GM19468 (cell line): Measurements from ENCODE around the gene WASF2.

Experiments used
- ATAC-seq: cut with Tn5 transposase; IDR thresholded peaks from one replicate; pipeline ENCODE4 v1.9.1; 2021; ENCODE audit warnings: mild to moderate bottlenecking, moderate library complexity, moderate number of reproducible peaks; ENCODE audit not compliant: unreplicated experiment; ENCODE audit errors: extremely low read depth

The WASF2 gene

GRCh38 chr1:27383039-27383605, 106.8 kb downstream of the WASF2 start, which contains the start of gene CD164L2:
Gene CD164L2 (minus strand): TSS chr1:27383333. CDS start chr1:27383239, 94 bp downstream.
- no peak for ATAC-seq

DNA sequence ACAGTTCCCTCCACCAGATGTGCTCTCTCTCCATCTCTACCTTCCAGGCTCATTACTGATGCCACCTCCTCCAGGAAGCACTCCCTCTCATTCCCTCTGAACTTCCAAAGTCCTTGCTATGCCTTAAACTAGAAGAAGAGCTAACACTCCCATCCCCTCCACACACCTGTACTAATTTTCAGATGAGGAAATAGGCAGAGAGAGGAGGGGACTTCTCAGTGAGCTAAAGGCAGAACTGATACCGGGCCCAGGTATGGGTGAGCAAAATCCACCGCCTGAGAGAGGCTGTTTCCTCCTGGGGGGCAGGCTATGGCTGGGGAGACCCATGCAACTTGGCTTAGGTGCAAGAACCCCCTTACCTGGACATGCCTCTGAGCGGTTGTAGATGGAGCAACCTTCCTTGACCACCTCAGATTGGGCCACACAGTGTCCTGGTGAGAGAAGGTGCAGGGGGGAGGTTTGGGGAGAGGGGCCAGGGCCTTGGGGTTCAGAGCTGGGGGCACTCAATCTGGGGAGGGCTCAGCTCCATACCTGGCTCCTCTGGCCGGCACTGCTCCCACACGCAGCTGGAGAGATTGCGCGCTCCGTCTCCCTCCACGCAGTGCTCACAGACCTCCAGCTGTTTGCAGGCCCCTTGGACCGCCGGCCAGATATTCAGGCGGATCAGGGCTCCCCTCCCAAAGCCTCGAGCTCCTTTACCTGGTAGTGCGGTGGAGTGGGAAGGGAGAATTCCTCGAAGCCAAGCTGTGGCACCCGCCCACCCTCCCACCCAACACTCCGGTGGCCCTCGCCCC, 107.8 kb downstream of the WASF2 start:
- ATAC-seq, result no peak

DNA sequence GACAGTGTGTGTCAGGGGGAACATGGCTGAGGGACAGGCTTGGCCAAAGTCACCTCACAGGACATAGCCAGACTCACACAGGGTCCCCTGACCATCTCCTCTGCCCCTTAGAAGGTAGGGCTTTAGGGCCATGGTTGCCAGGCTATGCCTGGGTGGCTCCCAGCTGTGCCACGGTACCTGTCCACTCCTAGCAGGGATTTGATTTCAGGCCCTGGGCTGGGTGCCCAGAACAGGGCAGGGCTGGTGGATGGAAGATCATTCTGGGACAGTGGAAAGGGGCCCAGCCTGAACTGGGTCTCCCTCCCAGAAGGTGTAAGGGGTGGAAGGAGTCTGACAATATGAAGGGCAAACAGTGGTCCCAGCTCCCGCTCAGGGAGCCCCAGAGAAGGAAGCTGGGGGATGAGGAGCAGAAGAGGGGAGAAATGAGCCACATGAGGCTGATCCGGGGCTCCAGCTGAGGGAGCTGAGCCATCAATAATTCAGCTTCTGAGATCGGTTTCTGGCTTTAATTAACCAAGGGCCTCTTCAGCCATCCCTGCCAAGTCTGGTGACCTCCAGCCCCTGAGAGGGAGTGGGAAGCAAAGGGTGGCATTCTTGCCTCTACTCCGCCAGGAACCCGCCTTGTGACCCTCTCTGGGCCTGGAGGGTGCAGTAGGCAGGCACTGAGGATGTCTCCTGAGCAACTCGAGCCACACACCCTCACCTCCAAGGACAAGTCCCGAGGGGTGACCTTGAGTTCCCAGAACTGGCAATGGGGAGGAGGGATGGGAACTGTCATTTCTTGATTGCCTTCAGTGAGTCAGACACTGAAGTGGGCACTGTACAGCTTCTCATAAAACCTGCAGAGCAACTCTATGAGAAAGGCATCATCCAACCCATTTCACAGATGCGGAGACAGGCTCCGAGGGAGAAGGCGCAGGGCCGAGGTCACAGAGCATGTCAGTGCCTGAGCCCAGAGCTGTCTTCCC, 108.9 kb downstream of the WASF2 start:
- no peak for ATAC-seq

- ATAC-seq, result no peak
Observed at GRCh38 chr1:27380224-27380623, 109.7 kb downstream of the WASF2 start.

GRCh38 chr1:27379564-27380122, 110.3 kb downstream of the WASF2 start:
- ATAC-seq, result no peak

GRCh38 chr1:27377760-27378495, 112.0 kb downstream of the WASF2 start:
- ATAC-seq, result no peak

GRCh38 chr1:27374362-27375086, 115.4 kb downstream of the WASF2 start, which contains the start of gene FCN3:
Gene FCN3 (minus strand): TSS chr1:27374824. CDS start chr1:27374818, 6 bp downstream.
- no peak for ATAC-seq

DNA sequence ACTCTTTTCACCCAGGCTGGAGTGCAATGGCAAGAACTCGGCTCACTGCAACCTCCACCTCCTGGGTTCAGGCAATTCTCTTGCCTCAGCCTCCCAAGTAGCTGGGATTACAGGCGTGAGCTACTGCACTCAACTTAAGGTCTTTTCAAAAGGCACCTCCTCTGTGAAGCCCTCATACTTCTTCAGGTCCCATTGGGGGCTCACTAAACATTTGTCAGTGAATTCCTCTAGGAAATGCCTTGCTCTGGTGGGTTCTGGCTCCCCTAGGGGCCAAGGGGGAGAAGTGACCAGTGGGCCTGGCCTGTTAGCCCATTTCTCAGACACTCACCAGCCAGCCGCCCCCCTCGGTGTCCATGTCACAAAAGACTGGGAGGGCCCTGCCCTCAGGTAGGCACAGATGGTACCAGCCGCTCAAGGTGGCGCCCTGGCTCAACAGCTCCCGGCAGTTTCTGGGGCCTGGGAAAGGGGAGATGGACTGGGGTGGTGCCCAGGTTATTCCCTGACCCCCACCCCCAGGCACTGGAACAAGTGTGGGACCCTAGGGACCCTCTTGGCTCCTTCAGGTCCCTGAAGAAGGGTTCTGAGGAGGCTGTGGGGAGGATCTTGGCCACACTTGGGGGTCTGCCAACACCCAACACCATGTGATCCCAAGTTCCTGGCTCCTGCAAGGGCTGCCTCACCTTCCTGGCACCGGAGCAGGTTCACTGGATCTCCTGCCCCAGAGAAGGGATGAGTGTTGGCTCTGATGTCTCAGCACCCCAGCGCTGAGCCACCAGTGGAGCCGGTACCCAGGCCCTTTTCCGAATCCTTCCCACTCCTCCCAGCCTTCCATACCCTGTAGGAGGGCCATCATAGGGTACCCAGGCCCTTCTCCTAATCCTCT, 116.9 kb downstream of the WASF2 start:
- no peak for ATAC-seq

DNA sequence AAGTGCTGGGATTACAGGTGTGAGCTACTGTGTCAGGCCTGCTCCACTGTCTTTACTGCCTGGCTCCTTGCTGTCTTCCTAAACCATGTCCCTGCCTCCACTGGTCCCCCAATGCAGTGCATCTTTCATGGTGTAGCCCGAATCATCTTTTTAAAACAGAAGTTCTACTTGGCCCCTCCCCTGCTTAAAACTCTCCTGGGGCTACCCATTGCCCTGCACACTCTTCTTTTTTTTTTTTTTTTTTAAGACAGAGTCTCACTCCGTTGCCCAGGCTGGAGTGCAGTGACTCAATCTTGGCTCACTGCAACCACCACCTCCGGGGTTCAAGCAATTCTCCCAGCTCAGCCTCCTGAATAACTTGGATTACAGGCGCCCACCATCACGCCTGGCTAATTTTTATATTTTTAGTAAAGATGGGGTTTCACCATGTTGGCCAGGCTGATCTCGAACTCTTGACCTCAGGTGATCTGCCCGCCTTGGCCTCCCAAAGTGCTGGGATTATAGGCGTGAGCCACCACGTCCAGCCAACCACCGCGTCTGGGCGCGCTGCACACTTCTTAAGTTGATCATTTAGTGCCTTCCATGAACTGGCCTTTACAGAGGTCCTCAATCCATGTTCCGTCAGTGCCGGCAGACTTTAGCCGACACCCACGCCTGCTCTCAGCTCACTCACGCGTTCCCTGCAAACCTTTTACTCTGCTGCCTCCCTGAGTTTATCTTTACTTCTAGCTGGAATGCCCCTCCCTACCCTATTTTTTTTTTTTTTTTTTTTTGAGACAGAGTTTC, 117.8 kb downstream of the WASF2 start:
- no peak for ATAC-seq

DNA sequence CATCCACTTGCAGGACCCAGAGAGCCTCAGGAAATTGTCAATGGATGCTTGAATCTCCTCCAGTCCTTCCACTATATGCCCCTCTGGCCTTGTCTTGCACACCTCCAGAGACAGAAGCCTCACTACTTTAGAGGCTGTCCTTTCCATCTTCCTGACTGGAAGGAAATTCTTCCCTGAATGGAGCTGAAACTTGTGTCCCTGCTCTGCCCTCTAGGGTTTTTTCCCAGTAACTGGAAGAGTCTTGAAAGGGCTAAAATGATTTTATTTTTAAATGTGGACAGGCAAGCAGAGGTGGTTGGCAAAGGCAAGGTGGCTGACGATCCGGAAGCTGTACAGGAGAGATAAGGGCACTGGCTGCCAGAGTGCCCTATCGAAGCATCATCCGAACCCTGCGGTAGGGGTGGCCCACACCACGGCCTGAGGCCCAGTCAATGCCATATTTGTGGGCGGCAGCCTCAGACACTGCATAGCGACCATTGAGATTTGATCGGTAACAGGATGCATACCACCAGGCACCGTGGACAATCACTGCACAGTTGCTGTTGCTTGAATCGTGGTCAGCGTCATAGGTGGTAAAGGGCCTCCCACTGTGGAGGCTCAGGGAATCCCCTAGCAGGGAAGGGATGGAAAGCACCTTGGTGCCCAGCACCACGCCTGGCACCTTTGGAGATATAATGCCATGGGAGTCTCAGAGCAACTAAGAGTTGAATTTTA, 120.9 kb downstream of the WASF2 start:
- no peak for ATAC-seq

- no peak for ATAC-seq
Observed at GRCh38 chr1:27367160-27367650, 122.8 kb downstream of the WASF2 start.

- no peak for ATAC-seq
Observed at GRCh38 chr1:27366411-27367159, 123.4 kb downstream of the WASF2 start, which contains the start of gene MAP3K6. Gene MAP3K6 (minus strand): TSS chr1:27366961. CDS start chr1:27366597, 364 bp downstream.

DNA sequence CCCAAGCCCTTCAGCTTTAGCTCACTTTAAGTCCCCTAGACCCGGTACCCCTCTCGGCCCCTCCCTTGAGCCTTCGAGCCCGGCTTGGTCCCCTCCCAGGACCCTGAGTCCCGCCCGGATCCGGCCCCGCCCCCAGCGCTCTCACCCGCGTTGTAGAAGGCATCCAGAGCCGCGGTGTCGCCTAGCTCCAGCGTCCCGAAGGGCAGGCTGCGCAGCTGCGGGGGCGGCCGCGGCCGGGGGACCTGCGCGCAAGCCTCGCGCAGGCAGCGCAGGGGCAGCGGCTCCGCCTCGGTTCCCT, 123.9 kb downstream of the WASF2 start:
- ATAC-seq, result no peak

GRCh38 chr1:27365372-27366112, 124.4 kb downstream of the WASF2 start:
- ATAC-seq, result no peak

GRCh38 chr1:27364696-27365371, 125.1 kb downstream of the WASF2 start:
- ATAC-seq, result no peak
